Measurements from ENCODE around the gene COLGALT1. TPM values are rescaled to one million over a fixed set of nuclear protein-coding genes. Genes with fewer than 3 reads are reported as not detected.

The COLGALT1 gene
- total and polyA plus RNA-seq, 2 of the 8 experiments (the other 6 are each of a cell fraction or from before 2014, with no cell fraction given), result 44.7 to 58.1 TPM

GRCh38 chr19:17627921-17628320 is 72.5 kb downstream of the COLGALT1 start:
- H2BK5ac ChIP-seq (ENCODE audit: low read depth, low read length), result no peak overlapping the region
- DNase-seq (ENCODE audit: low read depth in 1 of 2, low spot score in 2 of 2) (no peak), FAIRE-seq (no peak)
- H3K79me2 ChIP-seq (ENCODE audit: control insufficient read depth in 1 of 2, insufficient read depth in 2 of 2, low read length in 2 of 2), result no peaks in the 10 kb centered on the region
- no peaks in the 10 kb centered on the region; a peak in 1 of 4 replicates for H3K9me3 ChIP-seq (ENCODE audit: insufficient read depth in 2 of 2, low read depth in 1 of 2, low read length in 1 of 2)
- no peak overlapping the region for H3K23ac ChIP-seq (ENCODE audit: insufficient read length)
- POLR2A ChIA-PET (ENCODE audit: partially characterized antibody), result interaction anchor here (0.5 to 1.5 kb wide), 2 partner anchors 14 to 22 kb away, joined by 3 to 5 read pairs; no protein-coding TSS in a partner anchor
- H4K5ac ChIP-seq (ENCODE audit: insufficient read length, low read depth, low read length), result no peak overlapping the region
- no peak overlapping the region for H3K4ac ChIP-seq (replicated peaks; ENCODE audit: insufficient read length, low read depth, low read length)
- H4K20me1 ChIP-seq (replicated peaks in 1 of 2; ENCODE audit: control insufficient read depth in 1 of 2, insufficient read depth in 2 of 2, low read length in 2 of 2), result peaks cover 0 to 16% of the 10 kb centered on the region in 2 experiments
- no peak overlapping the region for H3K9ac ChIP-seq (replicated peaks in 1 of 4; ENCODE audit: extremely low read depth in 1 of 4, low read depth in 3 of 4, low read length in 3 of 4)
- H3K27ac ChIP-seq (ENCODE audit: low read depth, low read length), result no peak overlapping the region
- no peak overlapping the region for H3K4me2 ChIP-seq (ENCODE audit: insufficient read depth in 1 of 2, low read depth in 2 of 2, low read length in 2 of 2)
- H3K56ac ChIP-seq (replicated peaks; ENCODE audit: insufficient read length, low read depth, low read length), result no peak overlapping the region
- no peak overlapping the region for H4K91ac ChIP-seq (replicated peaks; ENCODE audit: insufficient read length, low read length)
- no peaks in the 10 kb centered on the region for H3K27me3 ChIP-seq (replicated peaks in 1 of 4; ENCODE audit: control insufficient read depth in 3 of 4, extremely low read depth in 1 of 4, insufficient read depth in 3 of 4, low read length in 3 of 4)
- 83% methylated on average over 5 of the region's 5 CpGs; no CpG with 5 or more reads in 1 of the 2 experiments for WGBS, 2 experiments (ENCODE audit: extremely low coverage in 1 of 2, insufficient coverage in 1 of 2, insufficient read length in 1 of 2, insufficient replicate concordance in 2 of 2, low coverage in 1 of 2, low lambda C conversion rate in 2 of 2, missing lambda C conversion rate in 1 of 2)
- no peak overlapping the region for H2AFZ ChIP-seq (ENCODE audit: low read length)
- no peak overlapping the region for H2BK15ac ChIP-seq (ENCODE audit: low read length)
- CTCF ChIA-PET (ENCODE audit: partially characterized antibody), result interaction anchor here (0.8 to 1.2 kb wide), 4 partner anchors 14 to 139 kb away, joined by 3 to 5 read pairs (median 4); no protein-coding TSS in a partner anchor
- no peak overlapping the region for H3K18ac ChIP-seq (ENCODE audit: extremely low read depth, low read length)
- no peak overlapping the region for H4K8ac ChIP-seq (ENCODE audit: extremely low read depth, insufficient read depth, low read length)
- no peak overlapping the region for H2BK20ac ChIP-seq (ENCODE audit: low read length)
- no peaks in the 10 kb centered on the region for H3K4me1 ChIP-seq (replicated peaks in 1 of 4; ENCODE audit: control insufficient read depth in 3 of 4, insufficient read depth in 4 of 4, low read length in 3 of 4)
- H3K36me3 ChIP-seq (ENCODE audit: control insufficient read depth in 2 of 4, insufficient read depth in 4 of 4, low read length in 3 of 4), result peaks cover 0 to 31% (median 21%) of the 10 kb centered on the region in 4 experiments; a peak in 6 of 8 replicates
- no peak overlapping the region for H3K4me3 ChIP-seq (ENCODE audit: extremely low read depth in 1 of 4, insufficient read depth in 2 of 4, low read depth in 3 of 4, low read length in 4 of 4)
- no peak overlapping the region for H3K14ac ChIP-seq (ENCODE audit: insufficient read length)
- no peak overlapping the region for H2AK5ac ChIP-seq (ENCODE audit: low read depth, low read length)
- no peak overlapping the region for H2BK12ac ChIP-seq (ENCODE audit: low read depth, low read length)
- no peak overlapping the region for H2BK120ac ChIP-seq (replicated peaks; ENCODE audit: low read depth, low read length)
- H3K23me2 ChIP-seq (ENCODE audit: low read depth, low read length), result peaks cover 19% of the 10 kb centered on the region; the same call in 1 of the 2 replicates
- no peaks in the 10 kb centered on the region; the same call in 1 of the 2 replicates for H3K79me1 ChIP-seq (ENCODE audit: low read depth, low read length)
- TF ChIP-seq EGR1 (IDR thresholded peaks at IDR 0.05; ENCODE audit: borderline replicate concordance, low read depth, low read length) (no peak), RAD21 (IDR thresholded peaks at IDR 0.05 in 1 of 2, conservative IDR thresholded peaks at IDR 0.05 in 1 of 2; ENCODE audit: low read depth in 2 of 2, low read length in 2 of 2) (no peak), CTCF (IDR thresholded peaks at IDR 0.05; ENCODE audit: control extremely low read depth in 1 of 3, insufficient read depth in 1 of 3, low read depth in 1 of 3, low read length in 3 of 3) (no peak), KDM4A (IDR thresholded peaks at IDR 0.05; ENCODE audit: low read depth, low read length, severe bottlenecking) (no peak), BACH1 (IDR thresholded peaks at IDR 0.05; ENCODE audit: low read length) (no peak), TCF12 (IDR thresholded peaks at IDR 0.05; ENCODE audit: low read depth, low read length) (no peak), SP1 (IDR thresholded peaks at IDR 0.05; ENCODE audit: low read depth, low read length) (no peak), ATF3 (IDR thresholded peaks at IDR 0.05; ENCODE audit: insufficient read depth, low read depth, low read length) (no peak), CHD1 (IDR thresholded peaks at IDR 0.05; ENCODE audit: low read depth, low read length) (no peak), JUN (IDR thresholded peaks at IDR 0.05; ENCODE audit: low read depth, low read length) (no peak), RXRA (IDR thresholded peaks at IDR 0.05; ENCODE audit: insufficient read depth, low read depth, low read length) (no peak)
